HepG2 (cell line): ENCODE measurements around the gene OPA3. TPM values are rescaled to one million over a fixed set of nuclear protein-coding genes. Genes with fewer than 3 reads are reported as not detected.

Experiments used
- ATAC-seq: fragments of 200-7000 bp; cut with Tn5 transposase; 3 replicates; pipeline ENCODE4 v1.9.1; 2020; ENCODE audit warnings: mild to moderate bottlenecking, moderate library complexity
- BruUV-seq: library from RNA; stranded (reverse); fragments of 400-500 nt; replicated peaks from 2 replicates; lab custom pipeline; 2021; lab: Mats Ljungman, UMichigan
- CTCF ChIA-PET: fragments of 300-600 bp; formaldehyde crosslinking; extraction: SDS; loops from one replicate; lab custom pipeline; 2021; ENCODE audit warnings: low total read pairs, inconsistent platforms, low intra/inter-chr PET ratio; lab: Yijun Ruan, JAX
- POLR2A ChIA-PET: fragments of 350-600 bp; sonication (Branson Sonifier 250); formaldehyde crosslinking; loops from one replicate; lab custom pipeline; 2020; ENCODE audit warnings: antibody characterized with exemption, inconsistent platforms; lab: Yijun Ruan, JAX
- DNase-seq: peaks from one replicate; pipeline ENCODE4 v3.0.0-alpha.2; 2015; ENCODE audit warnings: low spot score
- FAIRE-seq: peaks from 3 replicates; lab custom pipeline; 2011; peaks lifted over from hg19 to GRCh38; lab: Jason Lieb, UNC
- H2AFZ ChIP-seq: one replicate; pipeline ENCODE4 v1.6.1; 2011; ENCODE audit warnings: low read length, inconsistent platforms
- H3K27ac ChIP-seq: fragments of 300-600 bp; 3 replicates; pipeline ENCODE4 v1.8.0; 2011; ENCODE audit warnings: mixed run types, mild to moderate bottlenecking, mixed read lengths, low read length, inconsistent platforms; ENCODE audit not compliant: insufficient read depth; ENCODE audit errors: extremely low read length
- H3K27me3 ChIP-seq, 2 experiments: fragments of 200-600 bp in 1 of 2; 2 replicates in 1 of 2; 3 replicates in 1 of 2; pipeline versions ENCODE4 v1.6.0 to v1.8.0; 2011; ENCODE audit warnings: low read length in 2 of 2, mild to moderate bottlenecking in 2 of 2, moderate library complexity in 2 of 2, inconsistent platforms in 1 of 2; ENCODE audit not compliant: insufficient read depth in 2 of 2, control insufficient read depth in 1 of 2
- H3K36me3 ChIP-seq, 2 experiments: fragments of 200-600 bp in 1 of 2; replicated peaks in 1 of 2; 2 replicates in 1 of 2; 3 replicates in 1 of 2; pipeline versions ENCODE4 v1.5.1 to v1.8.0; 2011; ENCODE audit warnings: low read length in 2 of 2, inconsistent platforms in 1 of 2; ENCODE audit not compliant: insufficient read depth in 2 of 2, control insufficient read depth in 1 of 2
- H3K4me1 ChIP-seq: 2 replicates; pipeline ENCODE4 v1.5.1; 2012; ENCODE audit warnings: low read length, inconsistent platforms; ENCODE audit not compliant: insufficient read depth
- H3K4me2 ChIP-seq: 2 replicates; pipeline ENCODE4 v1.6.0; 2011; ENCODE audit warnings: low read depth, low read length, inconsistent platforms
- H3K4me3 ChIP-seq, 3 experiments: fragments of 200-600 bp in 1 of 3; sonication (generic), shearing (Covaris generic) in 1 of 3; replicated peaks in 1 of 3; 2 replicates each; pipeline ENCODE4 v1.5.1; 2011 to 2016; ENCODE audit warnings: low read length in 3 of 3, inconsistent platforms in 2 of 3, low read depth in 2 of 3, mild to moderate bottlenecking in 2 of 3, control low read depth in 1 of 3, mixed read lengths in 1 of 3; ENCODE audit not compliant: insufficient read depth in 1 of 3
- H3K79me2 ChIP-seq: one replicate; pipeline ENCODE4 v1.6.1; 2011; ENCODE audit warnings: low read length, inconsistent platforms; ENCODE audit not compliant: insufficient read depth
- H3K9ac ChIP-seq: 2 replicates; pipeline ENCODE4 v1.6.0; 2011; ENCODE audit warnings: mild to moderate bottlenecking, low read depth, low read length, inconsistent platforms; ENCODE audit not compliant: insufficient read depth
- H3K9me3 ChIP-seq: 2 replicates; pipeline ENCODE4 v1.5.1; 2012; ENCODE audit warnings: mild to moderate bottlenecking, low read length
- H4K20me1 ChIP-seq: 2 replicates; pipeline ENCODE4 v1.6.0; 2011; ENCODE audit warnings: inconsistent platforms, mild to moderate bottlenecking, low read length, moderate library complexity; ENCODE audit not compliant: insufficient read depth
- ADNP ChIP-seq: sonication (generic); formaldehyde crosslinking; IDR thresholded peaks from 2 replicates; pipeline ENCODE4 v1.4.0; 2020; ENCODE audit warnings: missing genetic modification reagents
- CENPX ChIP-seq: sonication (generic); formaldehyde crosslinking; IDR thresholded peaks from 2 replicates; pipeline ENCODE4 v1.9.0; 2021; ENCODE audit warnings: mild to moderate bottlenecking, missing genetic modification reagents, moderate library complexity
- FOXO1 ChIP-seq: sonication (generic); formaldehyde crosslinking; IDR thresholded peaks from 2 replicates; pipeline ENCODE4 v1.4.0; 2020; ENCODE audit warnings: missing genetic modification reagents
- GFI1 ChIP-seq: sonication (generic); formaldehyde crosslinking; IDR thresholded peaks from 2 replicates; pipeline ENCODE4 v1.5.0; 2020; ENCODE audit warnings: missing genetic modification reagents, mild to moderate bottlenecking, borderline replicate concordance
- IRX3 ChIP-seq: sonication (generic); formaldehyde crosslinking; IDR thresholded peaks from 2 replicates; pipeline ENCODE4 v1.8.1; 2023; ENCODE audit warnings: mild to moderate bottlenecking, low read depth, missing genetic modification reagents, borderline replicate concordance
- MAFF ChIP-seq: IDR thresholded peaks from 2 replicates; pipeline ENCODE4 v1.6.1; 2011; ENCODE audit warnings: low read depth, low read length, improper control_type of control experiment
- MED13 ChIP-seq: sonication (generic); formaldehyde crosslinking; IDR thresholded peaks from 2 replicates; pipeline ENCODE4 v1.5.0; 2020; ENCODE audit warnings: missing genetic modification reagents
- NBN ChIP-seq: fragments of 450-650 bp; conservative IDR thresholded peaks from 2 replicates; pipeline ENCODE4 v1.6.1; 2017
- NFYB ChIP-seq: sonication (generic); formaldehyde crosslinking; IDR thresholded peaks from 2 replicates; pipeline ENCODE4 v1.4.0; 2020; ENCODE audit warnings: missing genetic modification reagents
- SIX1 ChIP-seq: sonication (generic); formaldehyde crosslinking; IDR thresholded peaks from 2 replicates; pipeline ENCODE4 v1.4.0; 2020; ENCODE audit warnings: missing genetic modification reagents, borderline replicate concordance
- WIZ ChIP-seq: sonication (generic); formaldehyde crosslinking; IDR thresholded peaks from 2 replicates; pipeline ENCODE4 v1.5.1; 2020; ENCODE audit warnings: mild to moderate bottlenecking, missing genetic modification reagents
- ZKSCAN8 ChIP-seq: IDR thresholded peaks from 2 replicates; pipeline ENCODE4 v1.6.1; 2016; ENCODE audit warnings: borderline replicate concordance, missing genetic modification reagents, missing compliant biosample characterization
- ZNF747 ChIP-seq: sonication (generic); formaldehyde crosslinking; IDR thresholded peaks from 2 replicates; pipeline ENCODE4 v1.8.1; 2023; ENCODE audit warnings: missing genetic modification reagents, mild to moderate bottlenecking, borderline replicate concordance
- WGBS: methylation state at CpG from one replicate; pipeline ENCODE4 v1.1.6; 2017; ENCODE audit warnings: low lambda C conversion rate; 5-methylcytosine and 5-hydroxymethylcytosine counted together
- in situ Hi-C: cut with HindIII; loops from 2 replicates; pipeline ENCODE4 v1.10.0; 2017; ENCODE audit warnings: low pct_unique_long_range_greater_than_20kb; ENCODE audit not compliant: extremely low pct_ligation_motif_present
- intact Hi-C: fragments of 100-400 bp; cut with micrococcal nuclease; formaldehyde crosslinking; loops from one replicate; pipeline ENCODE4 v1.10.0; 2022; ENCODE audit not compliant: unreplicated experiment
- polyA plus RNA-seq, 8 experiments: library from polyadenylated mRNA; depleted of rRNA in 3 of 8; stranded (reverse) in 7 of 8; unstranded in 1 of 8; fragments of >200 nt; fragmentation: Illumina TruSeq in 4 of 8; extraction: Trizol in 4 of 8; gene quantifications; 2 replicates each; pipeline versions ENCODE4 v1.2.1 to v1.2.3, GENCODE V29; 2011 to 2016; ENCODE audit warnings: low read depth in 4 of 8, missing spikeins in 1 of 8, mixed read lengths in 1 of 8; ENCODE audit not compliant: insufficient read depth in 1 of 8
- total RNA-seq, 5 experiments: library from RNA; depleted of rRNA; stranded (reverse); fragments of >200 nt; fragmentation: Illumina TruSeq; extraction: Trizol; gene quantifications; 2 replicates each; pipeline ENCODE4 v1.2.3, GENCODE V29; 2016; ENCODE audit warnings: low read depth in 1 of 5
- TF ChIP-seq, protein P1 (sequence below): sonication (generic); formaldehyde crosslinking; IDR thresholded peaks from 2 replicates; pipeline ENCODE4 v1.8.0; 2022; ENCODE audit warnings: missing genetic modification reagents, mild to moderate bottlenecking, moderate library complexity, borderline replicate concordance
- TF ChIP-seq, protein P2 (sequence below): sonication (generic); formaldehyde crosslinking; IDR thresholded peaks from 2 replicates; pipeline ENCODE4 v1.8.1; 2022; ENCODE audit warnings: mild to moderate bottlenecking, missing genetic modification reagents
- TF ChIP-seq, protein P3 (sequence below): sonication (generic); formaldehyde crosslinking; IDR thresholded peaks from 2 replicates; pipeline ENCODE4 v1.8.0; 2022; ENCODE audit warnings: low read depth, missing genetic modification reagents

The OPA3 gene
- total and polyA plus RNA-seq, 2 of the 13 experiments (the other 11 are each of a cell fraction or from before 2014, with no cell fraction given) = 8.3 to 17.7 TPM

DNA sequence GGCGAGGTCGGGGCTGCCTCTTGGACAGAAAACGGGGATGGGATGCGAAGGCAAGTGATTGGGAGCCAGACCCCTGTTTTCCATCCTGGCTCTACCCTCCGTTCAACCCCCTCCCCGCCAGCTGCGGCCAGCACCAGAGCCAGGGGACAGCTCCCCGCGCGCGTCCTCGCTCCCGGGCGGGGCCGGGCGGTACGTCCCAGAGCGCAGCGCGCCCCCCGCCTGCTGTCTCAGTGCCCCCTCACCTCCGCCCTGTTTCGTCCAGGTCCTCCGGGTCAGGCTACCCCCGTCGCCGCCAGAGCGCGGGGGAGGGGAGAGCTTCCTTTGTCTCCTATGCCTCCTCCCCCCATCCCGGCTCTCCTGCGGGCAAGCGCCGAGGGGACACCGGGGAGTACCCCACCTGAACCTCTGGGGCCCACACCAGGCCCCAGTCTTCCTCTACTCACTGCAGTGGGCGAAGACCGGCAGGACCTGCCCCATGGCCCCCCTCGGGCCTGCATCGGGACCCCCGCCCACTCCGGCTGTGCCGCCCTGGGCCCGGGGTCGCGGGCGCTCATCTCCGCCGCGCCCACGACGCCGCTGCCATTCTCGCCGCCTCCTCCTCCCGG is 88.2 kb downstream of the OPA3 start:
- H3K9me3 ChIP-seq = no peaks in the 10 kb centered on the region
- DNase-seq = no peak
- in situ Hi-C loops = no loop called here
- no peak for FAIRE-seq
- H3K4me3 ChIP-seq = peak overlapping the region; percentile 64 to 83 (median 79); a peak in 5 of 6 replicates
- H3K36me3 ChIP-seq = no peaks in the 10 kb centered on the region
- H3K27me3 ChIP-seq = no peaks in the 10 kb centered on the region; a peak in 1 of 5 replicates
- ChIA-PET POLR2A (interaction anchor here (0.6 to 1.6 kb wide), 5 partner anchors 9 to 81 kb away, joined by 3 to 7 read pairs (median 4); no protein-coding TSS in a partner anchor), CTCF (no interaction called here)
- WGBS = 0% methylated on average over 4 of the region's 54 CpGs
- peak; percentile 16 for ATAC-seq
- no peak overlapping the region for H3K27ac ChIP-seq
- no peaks in the 10 kb centered on the region for H4K20me1 ChIP-seq
- no peak overlapping the region for H2AFZ ChIP-seq
- H3K4me2 ChIP-seq = peak overlapping the region; percentile 94
- no peaks in the 10 kb centered on the region for H3K79me2 ChIP-seq
- peak overlapping the region; percentile 54; the same call in 1 of the 2 replicates for H3K9ac ChIP-seq
- BruUV-seq = no TSS peak
- intact Hi-C loops = loop anchor here (5.0 kb wide), 1 partner anchor 146 kb away; no protein-coding TSS in a partner anchor
- H3K4me1 ChIP-seq = peaks cover 51% of the 10 kb centered on the region
- TF ChIP-seq, protein P1, sequence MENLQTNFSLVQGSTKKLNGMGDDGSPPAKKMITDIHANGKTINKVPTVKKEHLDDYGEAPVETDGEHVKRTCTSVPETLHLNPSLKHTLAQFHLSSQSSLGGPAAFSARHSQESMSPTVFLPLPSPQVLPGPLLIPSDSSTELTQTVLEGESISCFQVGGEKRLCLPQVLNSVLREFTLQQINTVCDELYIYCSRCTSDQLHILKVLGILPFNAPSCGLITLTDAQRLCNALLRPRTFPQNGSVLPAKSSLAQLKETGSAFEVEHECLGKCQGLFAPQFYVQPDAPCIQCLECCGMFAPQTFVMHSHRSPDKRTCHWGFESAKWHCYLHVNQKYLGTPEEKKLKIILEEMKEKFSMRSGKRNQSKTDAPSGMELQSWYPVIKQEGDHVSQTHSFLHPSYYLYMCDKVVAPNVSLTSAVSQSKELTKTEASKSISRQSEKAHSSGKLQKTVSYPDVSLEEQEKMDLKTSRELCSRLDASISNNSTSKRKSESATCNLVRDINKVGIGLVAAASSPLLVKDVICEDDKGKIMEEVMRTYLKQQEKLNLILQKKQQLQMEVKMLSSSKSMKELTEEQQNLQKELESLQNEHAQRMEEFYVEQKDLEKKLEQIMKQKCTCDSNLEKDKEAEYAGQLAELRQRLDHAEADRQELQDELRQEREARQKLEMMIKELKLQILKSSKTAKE = peak; percentile 57; the same call in 1 of the 2 replicates
- TF ChIP-seq, protein P2, sequence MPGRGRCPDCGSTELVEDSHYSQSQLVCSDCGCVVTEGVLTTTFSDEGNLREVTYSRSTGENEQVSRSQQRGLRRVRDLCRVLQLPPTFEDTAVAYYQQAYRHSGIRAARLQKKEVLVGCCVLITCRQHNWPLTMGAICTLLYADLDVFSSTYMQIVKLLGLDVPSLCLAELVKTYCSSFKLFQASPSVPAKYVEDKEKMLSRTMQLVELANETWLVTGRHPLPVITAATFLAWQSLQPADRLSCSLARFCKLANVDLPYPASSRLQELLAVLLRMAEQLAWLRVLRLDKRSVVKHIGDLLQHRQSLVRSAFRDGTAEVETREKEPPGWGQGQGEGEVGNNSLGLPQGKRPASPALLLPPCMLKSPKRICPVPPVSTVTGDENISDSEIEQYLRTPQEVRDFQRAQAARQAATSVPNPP (CRISPR knock-in tag) = no peak
- no peak for TF ChIP-seq SIX1 (CRISPR knock-in tag)
- TF ChIP-seq, protein P3, sequence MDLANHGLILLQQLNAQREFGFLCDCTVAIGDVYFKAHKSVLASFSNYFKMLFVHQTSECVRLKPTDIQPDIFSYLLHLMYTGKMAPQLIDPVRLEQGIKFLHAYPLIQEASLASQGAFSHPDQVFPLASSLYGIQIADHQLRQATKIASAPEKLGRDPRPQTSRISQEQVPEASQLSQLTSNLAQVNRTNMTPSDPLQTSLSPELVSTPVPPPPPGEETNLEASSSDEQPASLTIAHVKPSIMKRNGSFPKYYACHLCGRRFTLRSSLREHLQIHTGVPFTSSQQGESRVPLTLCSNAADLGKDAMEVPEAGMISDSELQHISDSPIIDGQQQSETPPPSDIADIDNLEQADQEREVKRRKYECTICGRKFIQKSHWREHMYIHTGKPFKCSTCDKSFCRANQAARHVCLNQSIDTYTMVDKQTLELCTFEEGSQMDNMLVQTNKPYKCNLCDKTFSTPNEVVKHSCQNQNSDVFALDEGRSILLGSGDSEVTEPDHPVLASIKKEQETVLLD (CRISPR knock-in tag) = no peak
- TF ChIP-seq ADNP (CRISPR knock-in tag) = no peak
- TF ChIP-seq GFI1 (CRISPR knock-in tag) = no peak
- peak; percentile 93; the same call in 1 of the 2 replicates for TF ChIP-seq WIZ
- no peak for TF ChIP-seq NBN
- TF ChIP-seq MAFF = no peak
- no peak for TF ChIP-seq CENPX (CRISPR knock-in tag)
- TF ChIP-seq ZNF747 (CRISPR knock-in tag) = no peak
- peak; percentile 62; the same call in 1 of the 2 replicates for TF ChIP-seq MED13 (CRISPR knock-in tag)
- TF ChIP-seq IRX3 (CRISPR knock-in tag) = no peak
- peak; percentile 54; the same call in 1 of the 2 replicates for TF ChIP-seq FOXO1 (CRISPR knock-in tag)
- TF ChIP-seq NFYB (CRISPR knock-in tag) = 0 out of 2 replicates have a peak, but pooled peaks have one; percentile 19
- 0 out of 2 replicates have a peak, but pooled peaks have one; percentile 40 for TF ChIP-seq ZKSCAN8 (CRISPR knock-in tag)
